Eye (tissue), 1 donor: ENCODE data around the gene ATXN1.

ENCODE experiments used
- DNase-seq: peaks from one replicate; pipeline ENCODE4 v3.0.0-alpha.2; 2015

ATXN1 gene

GRCh38 chr6:16345449-16346330 lies 415.6 kb downstream of the ATXN1 start:
- no peak for DNase-seq

- DNase-seq = no peak
Measured at GRCh38 chr6:16344756-16345155, 416.5 kb downstream of the ATXN1 start.

GRCh38 chr6:16343593-16343992 lies 417.7 kb downstream of the ATXN1 start:
- DNase-seq = no peak

GRCh38 chr6:16339265-16339587 lies 422.0 kb downstream of the ATXN1 start:
- no peak for DNase-seq

GRCh38 chr6:16338577-16339264 lies 422.5 kb downstream of the ATXN1 start:
- DNase-seq = peak; percentile 78

GRCh38 chr6:16337295-16337975 lies 423.8 kb downstream of the ATXN1 start:
- peak; percentile 90 for DNase-seq

GRCh38 chr6:16336911-16337294 lies 424.4 kb downstream of the ATXN1 start:
- DNase-seq = no peak

- no peak for DNase-seq
Measured at GRCh38 chr6:16336056-16336818, 425.0 kb downstream of the ATXN1 start.

- DNase-seq = no peak
Measured at GRCh38 chr6:16335176-16335575, 426.1 kb downstream of the ATXN1 start.

GRCh38 chr6:16334671-16335070 lies 426.6 kb downstream of the ATXN1 start:
- no peak for DNase-seq

- no peak for DNase-seq
Measured at GRCh38 chr6:16333580-16333979, 427.7 kb downstream of the ATXN1 start.

- peak; percentile 94 for DNase-seq
Measured at GRCh38 chr6:16332175-16332542, 429.1 kb downstream of the ATXN1 start.

- peak; percentile 86 for DNase-seq
Measured at GRCh38 chr6:16331384-16332174, 429.7 kb downstream of the ATXN1 start.

GRCh38 chr6:16329233-16329632 lies 432.0 kb downstream of the ATXN1 start:
- no peak for DNase-seq

- no peak for DNase-seq
Measured at GRCh38 chr6:16327777-16328325, 433.4 kb downstream of the ATXN1 start.

- DNase-seq = no peak
Measured at GRCh38 chr6:16326971-16327776, 434.1 kb downstream of the ATXN1 start.

- DNase-seq = no peak
Measured at GRCh38 chr6:16326531-16326930, 434.7 kb downstream of the ATXN1 start.

- no peak for DNase-seq
Measured at GRCh38 chr6:16324606-16325225, 436.5 kb downstream of the ATXN1 start.

- DNase-seq = no peak
Measured at GRCh38 chr6:16324184-16324583, 437.1 kb downstream of the ATXN1 start.

GRCh38 chr6:16322666-16323312 lies 438.5 kb downstream of the ATXN1 start:
- DNase-seq = peak; percentile 77
